ENCODE data around the gene CCDC60.

GRCh38 chr12:119296535-119296934 is 38.0 kb upstream of the CCDC60 start:
- TF ChIP-seq CTCF (IDR thresholded peaks at IDR 0.05) (no peak), POLR2AphosphoS5 (IDR thresholded peaks at IDR 0.05) (no peak), POLR2A (IDR thresholded peaks at IDR 0.05) (no peak)

Measured in breast epithelium (tissue), 3 donors.